Adrenal gland (tissue), 5 donors: Measurements from ENCODE around the gene SETX.

ENCODE experiments used
- POLR2A ChIP-seq, 2 donors: fragments of 450-650 bp; IDR thresholded peaks; one replicate each; pipeline ENCODE4 v1.6.1; 2017; ENCODE audit warnings: antibody characterized with exemption in 2 of 2, mild to moderate bottlenecking in 2 of 2, moderate library complexity in 1 of 2
- TF ChIP-seq, protein P1 (sequence below), 6 experiments: fragments of 450-650 bp in 4 of 6; fragments of 200-600 bp in 2 of 6; sonication (generic) in 1 of 6; IDR thresholded peaks; 1 replicate in 5 of 6; 2 replicates in 1 of 6; pipeline versions ENCODE4 v1.5.1 to v1.8.0; 2016 to 2021; ENCODE audit warnings: antibody characterized with exemption in 6 of 6, mild to moderate bottlenecking in 2 of 6, moderate library complexity in 1 of 6
- donor health status: DM: no; HTN: no; CAD: no.

DNA sequence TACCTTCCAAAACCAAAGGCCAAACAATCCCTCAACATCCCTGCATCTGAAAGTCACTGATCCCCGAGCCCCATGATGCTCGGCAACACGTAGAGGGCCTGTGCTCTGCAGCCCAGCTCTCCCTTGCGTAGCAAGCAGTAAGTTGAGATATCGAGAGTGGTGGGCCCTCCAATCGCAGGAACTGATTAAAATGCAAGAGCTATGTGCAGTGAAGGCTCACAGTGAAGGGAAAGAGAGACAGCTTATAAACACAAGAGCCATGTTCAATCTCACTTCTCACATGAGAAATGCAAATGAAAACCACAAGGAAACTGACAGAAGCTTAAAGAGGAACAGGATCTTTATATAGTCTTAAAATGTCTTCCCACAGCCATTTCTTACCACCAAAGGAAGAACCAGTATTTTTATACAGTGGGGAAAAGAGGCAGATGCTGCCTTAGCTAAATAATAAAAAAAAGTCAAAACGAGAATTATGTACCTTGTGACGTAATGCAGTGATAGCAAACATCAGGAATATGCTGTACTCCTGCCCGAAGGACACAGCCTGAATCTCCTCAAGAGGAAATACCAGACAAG is 27.3 kb upstream of the SETX start:
- TF ChIP-seq POLR2A (IDR thresholded peaks at IDR 0.05), result no peak
- TF ChIP-seq, protein P1, sequence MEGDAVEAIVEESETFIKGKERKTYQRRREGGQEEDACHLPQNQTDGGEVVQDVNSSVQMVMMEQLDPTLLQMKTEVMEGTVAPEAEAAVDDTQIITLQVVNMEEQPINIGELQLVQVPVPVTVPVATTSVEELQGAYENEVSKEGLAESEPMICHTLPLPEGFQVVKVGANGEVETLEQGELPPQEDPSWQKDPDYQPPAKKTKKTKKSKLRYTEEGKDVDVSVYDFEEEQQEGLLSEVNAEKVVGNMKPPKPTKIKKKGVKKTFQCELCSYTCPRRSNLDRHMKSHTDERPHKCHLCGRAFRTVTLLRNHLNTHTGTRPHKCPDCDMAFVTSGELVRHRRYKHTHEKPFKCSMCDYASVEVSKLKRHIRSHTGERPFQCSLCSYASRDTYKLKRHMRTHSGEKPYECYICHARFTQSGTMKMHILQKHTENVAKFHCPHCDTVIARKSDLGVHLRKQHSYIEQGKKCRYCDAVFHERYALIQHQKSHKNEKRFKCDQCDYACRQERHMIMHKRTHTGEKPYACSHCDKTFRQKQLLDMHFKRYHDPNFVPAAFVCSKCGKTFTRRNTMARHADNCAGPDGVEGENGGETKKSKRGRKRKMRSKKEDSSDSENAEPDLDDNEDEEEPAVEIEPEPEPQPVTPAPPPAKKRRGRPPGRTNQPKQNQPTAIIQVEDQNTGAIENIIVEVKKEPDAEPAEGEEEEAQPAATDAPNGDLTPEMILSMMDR (IDR thresholded peaks at IDR 0.05), result no peak
